ENCODE results near the gene ZCCHC4. TPM values are rescaled to one million over a fixed set of nuclear protein-coding genes. Genes with fewer than 3 reads are reported as not detected.

Gene ZCCHC4
- total RNA-seq, 4 donors from 2014 or later: 6.9 to 14.2 (median 12.4) TPM

- intact Hi-C loops (cut with DNase I; ENCODE audit: low total_unique reads): no loop called here
- in situ Hi-C loops (cut with MboI; ENCODE audit: low sequenced_read_pairs in 4 of 4): no loop called here
Observed at GRCh38 chr4:25350561-25350960, 38.0 kb downstream of the ZCCHC4 start.

GRCh38 chr4:25351777-25352416 lies 39.3 kb downstream of the ZCCHC4 start:
- in situ Hi-C loops (cut with MboI; ENCODE audit: low sequenced_read_pairs in 4 of 4): no loop called here
- Histone ChIP-seq H3K4me3 (no peak overlapping the region), H3K9me3 (no peaks in the 10 kb centered on the region), H3K36me3 (peaks cover 0 to 4% of the 10 kb centered on the region in 2 donors), H3K27ac (no peak overlapping the region), H3K4me1 (no peaks in the 10 kb centered on the region), H3K27me3 (no peaks in the 10 kb centered on the region)
- no peak for ATAC-seq
- intact Hi-C loops (cut with DNase I; ENCODE audit: low total_unique reads): no loop called here
- TF ChIP-seq CTCF (IDR thresholded peaks at IDR 0.05 in 4 of 5, conservative IDR thresholded peaks at IDR 0.05 in 1 of 5) (no peak), POLR2A (IDR thresholded peaks at IDR 0.05) (no peak)
- no peak for DNase-seq

More at GRCh38 chr4:25350561-25350960, 38.0 kb downstream of the ZCCHC4 start:
- Histone ChIP-seq H3K36me3 (no peaks in the 10 kb centered on the region), H3K4me3 (no peak overlapping the region), H3K27ac (no peak overlapping the region), H3K4me1 (no peaks in the 10 kb centered on the region), H3K27me3 (no peaks in the 10 kb centered on the region), H3K9me3 (no peaks in the 10 kb centered on the region)
- TF ChIP-seq POLR2A (IDR thresholded peaks at IDR 0.05) (no peak), CTCF (IDR thresholded peaks at IDR 0.05 in 4 of 5, conservative IDR thresholded peaks at IDR 0.05 in 1 of 5) (no peak)
- DNase-seq (no peak), ATAC-seq (no peak)

GRCh38 chr4:25356068-25356467 lies 43.5 kb downstream of the ZCCHC4 start:
- DNase-seq (no peak), ATAC-seq (no peak)
- TF ChIP-seq CTCF (IDR thresholded peaks at IDR 0.05 in 4 of 5, conservative IDR thresholded peaks at IDR 0.05 in 1 of 5) (no peak), POLR2A (IDR thresholded peaks at IDR 0.05) (no peak)
- Histone ChIP-seq H3K4me1 (no peaks in the 10 kb centered on the region), H3K27ac (no peak overlapping the region), H3K27me3 (no peaks in the 10 kb centered on the region), H3K4me3 (no peak overlapping the region), H3K36me3 (peaks cover 0 to 4% of the 10 kb centered on the region in 2 donors), H3K9me3 (no peaks in the 10 kb centered on the region)
- in situ Hi-C loops (cut with MboI; ENCODE audit: low sequenced_read_pairs in 4 of 4) (no loop called here), intact Hi-C loops (cut with DNase I; ENCODE audit: low total_unique reads) (no loop called here)

GRCh38 chr4:25358515-25359275 lies 46.1 kb downstream of the ZCCHC4 start:
- in situ Hi-C loops (cut with MboI; ENCODE audit: low sequenced_read_pairs in 4 of 4): no loop called here
- H3K9me3 ChIP-seq: no peaks in the 10 kb centered on the region
- H3K27ac ChIP-seq: no peak overlapping the region
- no peak overlapping the region for H3K4me3 ChIP-seq
- H3K27me3 ChIP-seq: no peaks in the 10 kb centered on the region
- no peak for ATAC-seq
- intact Hi-C loops (cut with DNase I; ENCODE audit: low total_unique reads): no loop called here
- TF ChIP-seq CTCF (IDR thresholded peaks at IDR 0.05 in 4 of 5, conservative IDR thresholded peaks at IDR 0.05 in 1 of 5) (no peak), POLR2A (IDR thresholded peaks at IDR 0.05) (no peak)
- no peaks in the 10 kb centered on the region for H3K4me1 ChIP-seq
- peaks cover 0 to 4% of the 10 kb centered on the region in 2 donors for H3K36me3 ChIP-seq
- DNase-seq: no peak

Data from gastrocnemius medialis (tissue), 4 donors.